ENCODE data around the gene TRMT61A.
A peak's percentile ranks its signal among the peaks of the same experiment; 100 is the strongest.

The TRMT61A gene

DNA sequence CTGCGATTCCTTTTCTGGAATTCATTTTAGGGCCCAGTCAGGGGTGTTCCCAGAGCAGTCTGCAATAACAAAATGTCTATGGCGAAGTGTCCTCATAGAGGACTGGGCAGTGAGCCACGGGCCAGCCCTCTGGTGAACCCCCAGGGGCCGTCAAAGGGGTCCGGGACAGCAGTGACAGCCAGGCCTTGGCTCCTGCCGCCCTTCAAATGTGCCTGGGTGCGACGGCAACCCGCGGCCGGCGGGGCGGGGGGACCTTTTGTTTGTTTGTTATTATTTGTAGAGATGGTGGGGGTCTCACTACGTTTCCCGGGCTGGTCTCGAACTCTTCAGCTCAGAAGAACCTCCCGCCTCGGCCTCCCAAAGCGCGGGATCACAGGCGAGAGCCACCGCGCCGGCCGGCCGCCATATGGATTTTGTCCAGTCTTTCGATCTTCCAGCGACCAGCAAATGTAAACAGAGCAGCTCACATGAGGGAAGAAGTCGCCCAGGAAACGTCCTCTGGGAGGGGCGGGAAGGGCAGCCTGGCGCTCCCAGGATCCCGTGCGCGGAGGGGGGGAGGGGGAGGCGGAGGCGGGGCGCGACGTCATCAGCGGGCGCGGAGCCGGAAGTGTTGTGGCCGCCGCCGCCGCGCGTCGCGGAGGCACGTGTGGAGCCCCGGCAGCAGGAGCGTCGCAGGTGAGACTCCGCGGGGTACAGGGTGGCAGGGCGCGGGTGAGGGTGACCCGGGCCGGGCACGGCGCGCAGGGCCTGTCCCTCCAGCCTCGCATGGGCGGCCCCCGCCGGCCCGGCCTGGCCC is at the start of gene TRMT61A:
Gene TRMT61A, plus strand, starts transcription at position 610 of the 796 bp plus-strand sequence. CDS start 783 bp downstream, outside the sequence.
- peak; percentile 94 for DNase-seq

DNA sequence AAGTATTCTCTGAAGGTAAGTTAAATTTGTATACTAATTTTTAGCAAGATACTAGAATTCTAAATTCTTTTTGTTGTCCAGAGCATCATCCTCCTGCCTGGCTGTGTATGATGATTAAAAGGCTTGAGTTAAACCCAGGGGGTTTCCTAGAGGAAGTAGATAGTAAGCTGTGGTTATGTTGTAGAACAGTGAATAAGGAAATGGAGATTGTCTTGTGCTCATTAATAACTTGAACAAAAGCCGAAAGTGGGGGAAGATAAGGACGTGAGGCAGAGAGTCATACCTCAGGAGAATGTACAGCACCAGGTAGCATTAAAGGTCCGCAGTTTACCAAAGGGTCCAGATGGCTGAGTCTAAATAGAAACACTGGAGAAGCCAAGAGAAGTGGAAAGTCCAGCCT is 48.4 kb upstream of the TRMT61A start:
- DNase-seq, result no peak

DNA sequence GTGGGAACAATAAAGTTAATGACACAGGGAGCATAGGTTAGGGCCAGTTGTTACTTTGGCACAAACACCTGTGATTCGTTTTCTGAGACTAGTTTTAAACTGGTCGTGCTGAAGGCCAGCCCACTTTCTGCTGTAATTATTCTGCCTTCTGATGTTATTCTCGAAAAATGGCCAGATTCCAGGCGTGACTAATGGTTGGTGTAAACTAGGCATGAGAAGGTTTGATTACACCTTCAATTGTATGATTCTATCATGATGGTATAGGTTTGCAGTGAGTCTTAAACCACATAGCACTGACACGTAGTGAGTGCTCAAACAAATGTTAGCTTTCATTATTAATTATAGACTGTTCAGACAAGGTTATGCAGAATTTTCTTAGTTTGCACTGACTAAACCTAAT is 45.4 kb upstream of the TRMT61A start:
- DNase-seq, result no peak

DNA sequence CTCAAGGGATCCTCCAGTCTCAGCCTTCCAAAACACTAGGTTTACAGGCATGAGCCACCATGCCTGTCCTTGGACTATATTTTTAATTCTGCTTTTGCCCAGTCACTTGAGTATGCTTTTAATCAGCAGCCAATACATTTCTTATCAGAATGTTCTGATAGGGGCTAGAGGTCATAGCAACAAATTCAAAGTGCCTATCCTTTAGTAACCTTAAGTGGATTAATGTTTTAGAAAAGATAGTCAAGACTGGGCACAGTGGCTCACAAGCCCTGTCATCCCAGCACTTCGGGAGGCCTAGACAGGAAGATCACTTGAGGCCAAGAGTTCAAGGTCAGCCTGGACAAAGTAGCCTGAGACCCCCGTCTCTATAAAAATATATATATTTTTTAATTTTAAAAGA is 43.5 kb upstream of the TRMT61A start:
- no peak for DNase-seq

DNA sequence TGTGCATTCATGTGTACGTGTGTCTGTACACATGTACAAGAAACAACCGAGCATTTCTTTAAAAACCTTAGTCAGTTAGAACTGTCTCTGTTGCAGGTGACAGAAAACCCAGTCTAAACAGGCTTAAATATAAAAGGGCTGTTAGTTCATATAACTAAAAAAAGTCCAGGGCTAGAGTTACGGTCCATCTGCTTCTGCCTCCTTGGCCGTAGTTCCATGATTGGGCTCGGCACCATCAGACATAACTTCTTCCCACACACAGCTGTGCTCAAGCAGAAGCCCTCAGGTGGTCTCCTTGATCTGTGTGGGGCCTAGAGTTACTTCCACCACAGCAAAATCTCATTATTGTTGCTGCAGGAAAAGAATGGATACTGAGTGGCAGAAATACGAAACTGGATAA is 40.9 kb upstream of the TRMT61A start:
- DNase-seq, result no peak

DNA sequence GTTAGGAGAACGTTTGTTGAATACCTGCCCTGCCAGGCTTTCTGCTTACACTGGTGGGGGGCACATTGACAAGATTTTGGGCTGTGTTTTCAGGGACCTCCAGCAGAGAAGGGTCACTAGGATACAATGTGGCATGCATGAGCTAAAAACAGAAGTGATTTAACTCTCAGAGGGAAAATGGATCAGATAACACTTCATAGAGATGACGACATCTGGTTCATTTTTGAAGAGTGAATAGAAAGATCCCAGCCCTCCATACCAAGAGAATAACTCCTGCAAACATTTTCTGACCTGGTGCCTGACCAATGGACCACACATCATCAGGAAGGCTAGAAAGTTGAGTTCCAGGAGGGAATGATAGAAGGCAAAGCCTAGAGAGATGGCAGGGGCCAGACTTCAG is 40.0 kb upstream of the TRMT61A start:
- no peak for DNase-seq

DNA sequence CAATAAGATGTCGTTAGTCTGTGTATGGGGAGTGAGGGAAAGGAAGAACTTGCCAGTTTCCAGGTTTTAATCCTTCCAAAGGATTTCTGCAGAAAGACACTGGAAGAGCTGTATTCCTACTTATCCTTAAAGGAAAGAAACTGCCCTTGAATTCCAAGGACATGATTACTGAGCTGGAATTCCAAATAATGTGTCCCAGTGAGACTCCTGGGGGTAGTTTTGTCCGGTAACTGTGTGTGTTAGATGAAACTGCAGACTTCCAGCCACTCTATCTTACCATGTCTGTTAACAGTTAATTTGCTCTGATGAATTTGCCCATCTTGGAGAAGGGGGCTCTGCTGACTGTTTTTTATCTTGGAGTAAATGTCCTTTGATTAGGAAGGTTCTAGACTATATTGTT is 39.4 kb upstream of the TRMT61A start:
- DNase-seq, result no peak

DNA sequence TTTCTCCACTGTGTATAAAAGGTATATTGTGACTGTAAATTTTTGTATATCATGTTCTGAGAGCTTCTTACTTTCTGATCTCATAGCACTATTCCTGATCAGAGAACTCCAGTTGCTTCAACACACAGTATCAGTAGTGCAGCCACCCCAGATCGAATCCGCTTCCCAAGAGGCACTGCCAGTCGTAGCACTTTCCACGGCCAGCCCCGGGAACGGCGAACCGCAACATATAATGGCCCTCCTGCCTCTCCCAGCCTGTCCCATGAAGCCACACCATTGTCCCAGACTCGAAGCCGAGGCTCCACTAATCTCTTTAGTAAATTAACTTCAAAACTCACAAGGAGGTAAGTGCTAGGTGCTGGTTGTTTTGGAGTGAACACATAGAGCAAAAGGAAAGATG is 37.3 kb upstream of the TRMT61A start:
- no peak for DNase-seq

DNA sequence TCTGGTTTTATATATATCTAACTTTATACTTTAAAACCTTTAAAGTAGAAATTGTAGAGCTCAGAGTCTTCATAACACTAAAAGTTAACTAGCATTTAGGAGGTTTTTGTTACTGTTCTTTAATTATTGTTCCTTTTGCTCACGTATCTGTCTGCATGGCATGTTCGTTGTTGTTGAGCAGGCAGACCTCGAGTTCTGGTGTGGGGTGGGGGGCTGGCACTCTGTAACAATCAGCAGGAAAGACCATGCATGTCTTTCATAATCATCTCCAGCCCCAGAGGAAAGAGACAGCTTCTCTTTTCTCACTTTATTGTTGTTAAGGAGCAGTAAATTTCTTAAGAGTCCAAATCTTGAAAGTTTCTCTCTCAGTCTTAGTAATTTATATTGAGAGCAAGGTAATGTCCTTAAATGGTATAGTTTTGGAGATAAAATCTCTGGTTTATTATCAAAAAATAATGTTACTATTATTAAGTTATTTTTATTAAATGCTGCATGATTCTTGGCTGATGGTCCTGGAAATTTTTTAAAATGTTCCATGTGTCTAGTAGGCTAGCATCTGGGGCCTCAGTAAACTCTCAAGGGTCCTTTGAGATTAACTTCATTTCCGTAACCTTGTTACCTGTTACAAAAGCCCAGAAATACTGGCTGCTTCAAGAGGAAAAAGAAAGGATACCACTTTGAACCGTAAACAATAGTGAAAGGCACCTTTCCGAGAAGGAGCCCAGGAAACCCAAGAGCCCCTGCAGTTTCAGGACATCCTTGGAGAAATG is 36.7 kb upstream of the TRMT61A start:
- DNase-seq, result no peak

DNA sequence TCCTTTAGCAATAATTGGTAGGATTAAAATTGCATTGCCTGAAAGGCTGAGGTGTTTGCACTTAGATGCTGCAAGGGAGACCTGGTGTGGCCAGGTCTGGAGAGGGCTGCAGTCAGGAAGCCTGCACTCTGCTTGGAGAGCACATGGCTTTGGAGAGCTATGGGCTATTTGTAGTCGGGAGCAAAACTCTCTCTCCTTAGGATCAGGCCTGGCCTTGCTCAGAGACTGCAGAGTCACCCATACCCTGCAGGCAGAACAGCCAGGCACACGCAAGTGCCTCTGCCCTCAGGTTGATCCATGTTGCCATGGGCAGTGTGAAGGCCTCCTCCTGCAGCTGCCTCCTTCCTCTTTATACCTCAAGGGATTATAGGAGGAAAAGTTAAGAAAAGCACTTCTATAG is 33.1 kb upstream of the TRMT61A start:
- no peak for DNase-seq

DNA sequence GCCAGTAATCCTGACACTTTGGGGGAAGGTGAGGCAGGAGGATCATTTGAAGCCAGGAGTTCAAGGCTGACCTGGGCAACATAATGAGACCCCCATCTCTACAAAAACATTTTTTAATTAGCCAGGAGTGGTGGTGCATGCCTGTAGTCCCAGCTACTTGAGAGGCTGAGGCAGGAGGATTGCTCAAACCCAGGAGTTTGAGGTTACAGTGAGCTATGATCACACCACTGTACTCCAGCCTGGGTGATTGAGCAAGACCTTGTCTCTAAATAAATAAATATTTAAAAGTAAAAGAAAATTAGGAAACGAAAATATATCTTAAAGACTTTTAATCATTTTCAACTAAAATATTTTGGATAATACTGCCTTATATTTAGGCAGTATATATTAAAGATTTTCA is 32.2 kb upstream of the TRMT61A start:
- DNase-seq, result no peak

DNA sequence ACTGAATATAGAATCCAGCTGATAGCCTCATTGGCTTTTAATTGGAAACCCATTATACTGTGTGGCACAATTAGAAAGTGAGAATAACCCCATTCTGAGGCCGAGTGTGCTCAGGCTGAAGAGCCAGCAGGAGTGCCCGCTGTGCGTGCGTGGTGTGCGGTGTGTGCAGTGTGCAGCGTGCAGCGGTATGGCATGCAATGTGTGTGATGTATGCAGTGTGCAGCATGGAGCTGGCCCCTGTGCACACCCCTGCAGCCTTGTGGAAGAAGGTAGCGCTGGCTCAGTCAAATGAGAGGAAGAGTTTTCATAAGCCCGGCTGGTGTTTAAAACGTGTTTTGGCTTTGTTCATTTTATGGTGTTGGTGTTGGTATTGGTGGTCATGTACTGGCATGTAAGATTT is 29.3 kb upstream of the TRMT61A start:
- DNase-seq, result no peak

DNA sequence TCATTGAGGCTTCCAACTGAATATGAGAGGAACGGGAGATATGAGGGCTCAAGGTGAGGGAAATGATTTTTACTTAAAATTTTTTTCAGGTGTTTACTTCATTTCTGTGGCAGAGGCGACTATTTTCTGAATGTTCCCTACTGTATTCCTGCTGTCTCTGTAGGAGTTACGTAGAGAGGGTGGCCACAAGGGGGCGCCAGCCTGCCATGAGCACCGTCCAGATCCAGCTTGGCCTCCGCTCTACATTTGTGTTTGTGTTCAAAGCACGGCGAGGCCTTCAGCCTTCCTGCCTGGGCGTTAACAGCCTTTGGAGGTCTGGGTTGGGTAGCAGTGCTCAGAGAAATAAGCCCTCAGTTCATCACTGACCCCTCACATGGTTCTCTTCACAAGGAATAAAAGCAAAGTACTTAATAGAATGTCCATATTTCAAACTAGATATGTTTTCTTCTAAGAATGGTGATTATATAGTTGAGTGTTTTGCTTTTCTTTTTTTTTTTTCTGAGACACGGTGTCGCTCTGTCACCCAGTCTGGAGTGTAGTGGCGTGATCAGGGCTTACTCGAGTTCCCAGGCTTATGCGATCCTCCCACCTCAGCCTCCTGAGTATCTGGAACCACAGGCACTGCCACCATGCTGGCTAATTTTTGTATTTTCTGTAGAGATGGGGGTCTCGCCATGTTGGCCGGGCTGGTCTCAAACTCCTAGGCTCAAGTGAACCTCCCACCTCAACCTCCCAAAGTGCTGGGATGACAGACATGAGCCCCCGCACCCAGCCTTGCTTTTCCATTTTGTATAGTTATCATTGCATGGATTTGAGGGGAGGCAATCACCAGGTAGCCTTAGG is 28.6 kb upstream of the TRMT61A start:
- DNase-seq, result peak; percentile 86

DNA sequence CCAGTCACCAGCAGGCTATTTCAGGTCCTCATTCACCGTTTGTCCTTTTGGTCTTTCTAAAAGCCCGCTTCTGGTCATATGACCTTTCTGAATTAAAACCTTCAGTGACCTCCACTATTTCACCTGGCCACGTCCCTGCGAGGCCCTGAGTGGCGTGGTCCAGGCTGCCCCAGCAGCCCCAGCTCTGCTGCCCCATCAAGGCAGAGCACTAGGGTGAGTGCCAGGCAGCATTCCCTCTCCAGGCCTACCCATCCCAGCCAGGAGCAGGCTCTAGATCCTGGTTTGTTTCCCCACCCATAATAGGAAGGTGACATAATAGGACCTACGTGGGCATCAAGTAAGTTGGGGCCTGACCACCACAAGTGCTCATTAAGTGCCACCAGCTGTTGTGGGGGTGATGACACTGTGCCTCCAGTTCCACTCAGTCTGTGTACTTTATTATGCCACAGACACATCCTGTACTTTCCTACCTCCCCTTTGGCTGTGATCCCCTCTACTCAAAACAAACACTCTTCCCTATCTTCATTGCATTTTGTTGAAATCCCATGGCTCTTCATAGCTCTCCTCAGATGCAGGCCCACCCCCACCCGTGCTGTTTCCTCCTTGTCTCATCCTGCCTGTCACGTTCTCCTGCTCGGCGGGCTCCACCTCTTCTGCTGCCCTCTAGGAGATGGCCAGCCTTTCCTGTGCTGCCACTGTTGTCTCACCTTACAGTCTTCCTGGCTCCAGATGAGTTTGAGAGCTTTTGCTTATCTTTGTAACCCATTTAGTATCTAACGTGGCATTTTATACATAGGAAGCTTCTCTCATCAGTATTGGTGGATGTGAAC is 27.7 kb upstream of the TRMT61A start:
- no peak for DNase-seq

DNA sequence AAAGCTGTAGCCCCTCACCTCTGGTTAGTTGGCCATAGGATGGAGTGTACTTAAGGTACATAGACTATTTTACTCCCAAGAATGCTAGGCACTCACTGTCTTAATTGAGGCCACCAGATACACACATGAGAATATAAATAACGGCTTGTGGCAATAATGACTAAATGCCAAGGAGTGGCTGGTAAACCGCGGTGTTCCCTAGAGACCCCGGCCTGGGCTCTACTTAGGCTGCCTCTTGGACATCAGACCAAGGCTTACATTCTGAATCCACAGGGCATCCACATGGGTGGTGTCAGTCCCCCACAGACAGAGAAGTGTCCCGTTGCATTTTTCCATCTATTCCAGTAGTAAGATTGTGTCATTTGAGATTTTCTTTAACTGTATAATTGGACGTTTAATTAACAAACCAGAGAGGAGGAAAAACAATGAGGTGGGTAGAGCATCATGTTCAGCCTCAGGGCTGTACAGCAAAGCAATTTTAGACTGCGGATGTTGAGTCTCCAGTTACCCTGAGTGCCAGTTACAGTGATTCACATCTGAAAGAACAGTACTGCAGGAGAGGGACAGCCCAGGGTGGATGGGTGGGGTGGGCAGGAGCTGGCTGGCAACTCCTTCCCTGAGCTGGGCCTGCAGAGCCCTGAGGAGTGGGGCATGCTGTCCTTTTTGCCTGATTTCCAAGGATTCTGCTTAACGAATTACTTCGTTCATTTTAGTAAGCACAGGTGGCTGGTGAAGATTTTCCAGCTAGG is 26.9 kb upstream of the TRMT61A start:
- DNase-seq, result no peak

DNA sequence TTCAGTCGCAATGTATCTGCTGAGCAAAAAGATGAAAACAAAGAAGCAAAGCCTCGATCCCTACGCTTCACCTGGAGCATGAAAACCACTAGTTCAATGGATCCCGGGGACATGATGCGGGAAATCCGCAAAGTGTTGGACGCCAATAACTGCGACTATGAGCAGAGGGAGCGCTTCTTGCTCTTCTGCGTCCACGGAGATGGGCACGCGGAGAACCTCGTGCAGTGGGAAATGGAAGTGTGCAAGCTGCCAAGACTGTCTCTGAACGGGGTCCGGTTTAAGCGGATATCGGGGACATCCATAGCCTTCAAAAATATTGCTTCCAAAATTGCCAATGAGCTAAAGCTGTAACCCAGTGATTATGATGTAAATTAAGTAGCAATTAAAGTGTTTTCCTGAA is 26.1 kb upstream of the TRMT61A start:
- no peak for DNase-seq

DNA sequence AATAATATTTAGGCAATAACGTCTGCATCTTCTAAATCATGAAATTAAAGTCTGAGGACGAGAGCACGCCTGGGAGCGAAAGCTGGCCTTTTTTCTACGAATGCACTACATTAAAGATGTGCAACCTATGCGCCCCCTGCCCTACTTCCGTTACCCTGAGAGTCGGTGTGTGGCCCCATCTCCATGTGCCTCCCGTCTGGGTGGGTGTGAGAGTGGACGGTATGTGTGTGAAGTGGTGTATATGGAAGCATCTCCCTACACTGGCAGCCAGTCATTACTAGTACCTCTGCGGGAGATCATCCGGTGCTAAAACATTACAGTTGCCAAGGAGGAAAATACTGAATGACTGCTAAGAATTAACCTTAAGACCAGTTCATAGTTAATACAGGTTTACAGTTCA is 25.7 kb upstream of the TRMT61A start:
- DNase-seq, result no peak

DNA sequence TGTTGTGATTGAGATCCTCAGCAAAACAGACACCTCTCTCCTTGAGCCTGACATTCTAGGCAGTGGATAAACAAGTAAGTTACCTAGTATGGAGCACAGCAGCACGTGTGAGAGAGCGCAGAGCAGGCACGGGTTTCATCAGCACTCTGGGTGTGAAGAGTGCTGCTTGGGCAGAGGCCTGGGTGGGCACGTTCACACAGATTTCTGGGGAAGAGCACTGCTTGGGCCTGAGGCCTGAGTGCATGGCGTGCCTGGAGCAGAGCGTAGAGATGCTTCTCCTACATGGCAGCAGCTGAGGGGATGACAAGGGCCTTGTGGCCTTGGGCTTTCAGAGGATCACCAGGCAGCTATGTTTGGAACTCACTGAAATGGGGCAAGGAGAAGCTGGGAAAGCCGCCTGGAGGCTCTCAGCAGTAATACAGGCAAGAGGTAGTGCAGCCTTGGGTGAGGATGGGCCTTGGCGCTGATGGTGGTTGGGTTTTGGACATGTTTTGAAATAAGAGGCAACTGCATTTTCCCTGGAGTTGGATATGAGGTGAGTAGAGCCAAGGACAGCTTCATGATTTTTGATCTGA is 23.9 kb upstream of the TRMT61A start:
- no peak for DNase-seq

DNA sequence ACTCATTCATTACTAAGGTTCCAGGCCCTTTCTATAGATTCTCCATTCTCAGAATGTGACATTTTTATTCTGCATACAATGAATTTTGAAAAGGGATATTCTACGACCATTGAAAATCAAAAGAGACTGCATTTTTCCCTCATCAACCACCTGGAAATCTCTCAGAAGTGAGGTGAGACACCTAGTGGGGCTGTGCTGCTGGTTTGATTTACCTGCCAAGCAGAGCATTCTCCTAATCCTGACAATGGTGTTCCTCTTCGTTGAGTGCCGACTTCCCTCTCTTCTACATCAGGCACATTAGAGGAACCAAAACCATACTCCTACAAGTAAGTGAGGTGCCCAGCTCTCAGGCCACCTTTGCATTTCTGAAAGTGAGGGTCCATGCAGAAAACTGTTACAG is 21.2 kb upstream of the TRMT61A start:
- DNase-seq, result no peak

DNA sequence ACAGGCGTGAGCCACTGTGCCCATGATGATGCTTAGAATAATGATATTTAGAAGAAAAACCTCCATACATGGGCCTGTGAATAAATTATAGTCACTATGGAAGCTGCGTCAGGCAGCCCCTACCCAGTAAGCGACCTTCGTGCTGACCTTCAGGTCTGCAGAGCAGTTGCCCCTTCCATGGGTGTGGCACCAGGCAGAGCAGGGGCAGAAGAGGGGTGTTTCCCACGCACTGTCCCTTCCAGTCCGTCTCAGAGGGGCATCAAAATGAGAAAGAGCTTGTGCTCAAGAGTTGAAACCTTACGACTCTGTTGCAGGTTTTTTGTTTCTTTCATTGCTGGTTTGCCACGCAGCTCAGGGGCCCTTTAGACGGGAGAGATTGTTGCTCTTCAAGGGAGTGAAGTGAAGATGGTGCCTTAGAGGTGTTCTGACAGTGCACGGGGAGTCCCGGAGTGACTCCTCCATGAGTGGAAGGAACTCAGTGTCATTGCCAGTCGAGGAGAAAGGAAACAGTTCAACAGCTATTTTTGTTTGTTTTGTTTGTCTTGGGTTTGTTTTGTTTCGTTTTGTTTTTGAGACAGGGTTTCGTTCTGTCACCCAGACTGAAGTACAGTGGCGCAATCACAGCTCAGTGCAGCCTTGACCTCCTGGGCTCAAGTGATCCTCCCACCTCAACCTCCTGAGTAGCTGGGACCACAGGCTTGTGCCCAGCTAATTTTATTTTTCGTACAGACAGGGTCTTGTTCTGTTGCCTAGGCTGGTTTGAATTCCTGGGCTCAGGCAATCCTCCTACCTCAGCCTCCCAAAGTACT is 20.3 kb upstream of the TRMT61A start:
- no peak for DNase-seq

Data from NCI-H2171 (cell line).